ENCODE measurements around the gene ACSM3.

ACSM3 gene

DNA sequence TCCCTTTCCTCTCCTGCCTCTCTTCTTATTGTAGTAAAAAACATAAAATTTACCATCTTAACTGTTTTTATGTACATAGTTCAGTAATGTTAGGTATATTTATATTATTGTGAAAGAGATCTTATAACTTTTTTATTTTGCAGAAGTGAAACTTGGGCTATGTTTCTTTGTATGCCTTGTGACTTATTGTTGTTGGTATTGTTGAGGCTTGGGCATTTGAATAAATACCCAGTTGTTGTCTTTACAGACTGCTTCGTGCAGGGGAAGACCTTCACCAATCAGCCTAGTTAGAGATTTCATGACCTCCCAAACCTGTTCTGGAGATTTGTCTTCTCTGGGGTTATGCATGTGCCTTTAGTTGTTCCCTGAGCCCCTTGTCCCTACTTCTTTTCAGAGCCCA is 74.4 kb downstream of the ACSM3 start:
- no CpG with 5 or more reads among the region's 1 CpG for WGBS, 2 donors (ENCODE audit: extremely low coverage in 2 of 2, insufficient read length in 2 of 2, insufficient replicate concordance in 1 of 2)
- Histone ChIP-seq H3K27ac (replicated peaks; ENCODE audit: low read length) (no peak overlapping the region), H3K14ac (ENCODE audit: low read length) (no peak overlapping the region)

DNA sequence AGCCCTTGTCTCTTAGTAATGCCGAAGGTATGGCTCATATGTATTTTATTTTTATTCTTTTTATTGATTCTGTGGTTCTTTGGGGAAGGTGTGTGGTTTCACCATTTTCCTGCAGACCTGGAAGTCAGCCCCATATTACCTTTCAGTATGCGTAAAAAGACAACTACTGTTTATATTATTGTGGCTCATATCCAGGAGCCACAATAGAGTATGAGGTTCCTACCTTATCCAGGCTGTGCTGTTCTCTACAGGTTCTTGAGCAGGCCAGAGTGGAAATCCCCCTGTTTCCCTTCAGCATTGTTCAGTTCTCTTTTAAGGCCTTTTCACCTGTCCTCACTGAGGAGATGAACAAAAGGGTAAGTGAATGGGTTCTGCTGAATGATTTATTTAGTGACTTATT is 75.7 kb downstream of the ACSM3 start:
- H2BK5ac ChIP-seq (ENCODE audit: low read length), result no peak overlapping the region
- H4K8ac ChIP-seq (ENCODE audit: low read depth, low read length), result no peak overlapping the region
- H2AK5ac ChIP-seq (ENCODE audit: low read depth, low read length), result no peak overlapping the region
- no CpG with 5 or more reads among the region's 2 CpGs for WGBS, 2 donors (ENCODE audit: extremely low coverage in 2 of 2, insufficient read length in 2 of 2, insufficient replicate concordance in 1 of 2)
- H3K4me2 ChIP-seq (ENCODE audit: insufficient read depth, low read length, poor library complexity, severe bottlenecking), result no peak overlapping the region
- no peak overlapping the region for H3K27ac ChIP-seq (replicated peaks; ENCODE audit: low read length)
- H3K18ac ChIP-seq (ENCODE audit: low read length), result no peak overlapping the region
- no peaks in the 10 kb centered on the region for H3K79me1 ChIP-seq (ENCODE audit: low read depth, low read length)
- H3K4me1 ChIP-seq (ENCODE audit: control insufficient read depth in 2 of 2, insufficient read depth in 1 of 2, low read depth in 1 of 2, low read length in 2 of 2), result no peaks in the 10 kb centered on the region
- no peak overlapping the region for H3K23ac ChIP-seq (ENCODE audit: low read depth, low read length, poor library complexity)
- no peak overlapping the region for H2AFZ ChIP-seq (ENCODE audit: low read length)
- H2BK12ac ChIP-seq (ENCODE audit: low read length), result no peak overlapping the region
- peaks cover 2 to 99% of the 10 kb centered on the region in 2 donors for H3K36me3 ChIP-seq (replicated peaks in 1 of 2; ENCODE audit: control insufficient read depth in 2 of 2, insufficient read depth in 2 of 2, low read length in 2 of 2)
- no peak overlapping the region for H3K4ac ChIP-seq (ENCODE audit: low read length)
- no peak overlapping the region for H3K9ac ChIP-seq (ENCODE audit: low read depth, low read length, poor library complexity)
- no peak overlapping the region for H3K4me3 ChIP-seq (ENCODE audit: low read length in 2 of 2)
- H3K14ac ChIP-seq (ENCODE audit: low read length), result no peak overlapping the region
- no peak overlapping the region for H4K91ac ChIP-seq (ENCODE audit: low read depth, low read length, poor library complexity)
- DNase-seq (ENCODE audit: low spot score), result no peak
- H2BK120ac ChIP-seq (ENCODE audit: low read depth, low read length), result no peak overlapping the region
- H2BK15ac ChIP-seq (ENCODE audit: low read length), result no peak overlapping the region
- H3K27me3 ChIP-seq (ENCODE audit: control insufficient read depth in 3 of 3, insufficient read depth in 3 of 3, low read depth in 1 of 3, low read length in 3 of 3), result no peaks in the 10 kb centered on the region
- H3K9me3 ChIP-seq (replicated peaks in 1 of 2; ENCODE audit: control insufficient read depth in 2 of 2, insufficient read depth in 1 of 2, low read depth in 1 of 2, low read length in 2 of 2), result peaks cover 2 to 22% of the 10 kb centered on the region in 2 donors

More for the DNA sequence above, 74.4 kb downstream of the ACSM3 start:
- no peak overlapping the region for H2BK12ac ChIP-seq (ENCODE audit: low read length)
- no peak overlapping the region for H3K4ac ChIP-seq (ENCODE audit: low read length)
- H3K4me1 ChIP-seq (ENCODE audit: control insufficient read depth in 2 of 2, insufficient read depth in 1 of 2, low read depth in 1 of 2, low read length in 2 of 2), result no peaks in the 10 kb centered on the region
- no peaks in the 10 kb centered on the region for H3K79me1 ChIP-seq (ENCODE audit: low read depth, low read length)
- H3K4me2 ChIP-seq (ENCODE audit: insufficient read depth, low read length, poor library complexity, severe bottlenecking), result no peak overlapping the region
- DNase-seq (ENCODE audit: low spot score), result no peak
- H4K8ac ChIP-seq (ENCODE audit: low read depth, low read length), result no peak overlapping the region
- no peak overlapping the region for H2BK120ac ChIP-seq (ENCODE audit: low read depth, low read length)
- no peak overlapping the region for H2AFZ ChIP-seq (ENCODE audit: low read length)
- no peaks in the 10 kb centered on the region for H3K27me3 ChIP-seq (ENCODE audit: control insufficient read depth in 3 of 3, insufficient read depth in 3 of 3, low read depth in 1 of 3, low read length in 3 of 3)
- H3K18ac ChIP-seq (ENCODE audit: low read length), result no peak overlapping the region
- H2BK15ac ChIP-seq (ENCODE audit: low read length), result no peak overlapping the region
- no peak overlapping the region for H4K91ac ChIP-seq (ENCODE audit: low read depth, low read length, poor library complexity)
- no peak overlapping the region for H2BK5ac ChIP-seq (ENCODE audit: low read length)
- H3K9ac ChIP-seq (ENCODE audit: low read depth, low read length, poor library complexity), result no peak overlapping the region
- no peak overlapping the region for H3K4me3 ChIP-seq (ENCODE audit: low read length in 2 of 2)
- H3K23ac ChIP-seq (ENCODE audit: low read depth, low read length, poor library complexity), result no peak overlapping the region
- H3K9me3 ChIP-seq (replicated peaks in 1 of 2; ENCODE audit: control insufficient read depth in 2 of 2, insufficient read depth in 1 of 2, low read depth in 1 of 2, low read length in 2 of 2), result peaks cover 2 to 22% of the 10 kb centered on the region in 2 donors
- peaks cover 2 to 99% of the 10 kb centered on the region in 2 donors for H3K36me3 ChIP-seq (replicated peaks in 1 of 2; ENCODE audit: control insufficient read depth in 2 of 2, insufficient read depth in 2 of 2, low read length in 2 of 2)
- no peak overlapping the region for H2AK5ac ChIP-seq (ENCODE audit: low read depth, low read length)

DNA sequence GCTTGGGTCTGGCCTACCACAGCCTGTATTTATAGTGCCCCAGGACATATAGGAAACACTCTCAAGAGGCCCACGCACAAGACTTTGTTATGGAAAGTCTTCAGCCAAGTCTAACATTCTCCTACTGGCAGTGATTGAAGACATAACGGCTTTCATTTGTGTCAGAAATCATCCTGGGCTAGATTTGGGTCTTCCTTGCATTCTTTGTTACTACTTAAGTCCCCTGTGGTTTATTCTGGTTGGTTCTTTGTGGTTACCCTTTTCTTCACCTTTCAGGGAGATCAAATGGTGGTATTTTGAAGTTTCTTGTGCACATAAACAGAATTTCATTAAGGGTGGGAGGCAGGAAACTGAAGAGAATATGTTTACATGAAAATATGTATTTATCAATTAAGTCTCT is 80.2 kb downstream of the ACSM3 start:
- Histone ChIP-seq H3K27ac (replicated peaks; ENCODE audit: low read length) (no peak overlapping the region), H2BK5ac (ENCODE audit: low read length) (no peak overlapping the region), H3K23ac (ENCODE audit: low read depth, low read length, poor library complexity) (no peak overlapping the region), H3K27me3 (ENCODE audit: control insufficient read depth in 3 of 3, insufficient read depth in 3 of 3, low read depth in 1 of 3, low read length in 3 of 3) (no peaks in the 10 kb centered on the region), H2BK15ac (ENCODE audit: low read length) (no peak overlapping the region), H3K14ac (ENCODE audit: low read length) (no peak overlapping the region), H3K9me3 (replicated peaks in 1 of 2; ENCODE audit: control insufficient read depth in 2 of 2, insufficient read depth in 1 of 2, low read depth in 1 of 2, low read length in 2 of 2) (no peaks in the 10 kb centered on the region), H3K4me3 (ENCODE audit: low read length in 2 of 2) (no peak overlapping the region), H3K4ac (ENCODE audit: low read length) (no peak overlapping the region), H2BK12ac (ENCODE audit: low read length) (no peak overlapping the region), H2BK120ac (ENCODE audit: low read depth, low read length) (no peak overlapping the region), H4K8ac (ENCODE audit: low read depth, low read length) (no peak overlapping the region), H3K18ac (ENCODE audit: low read length) (no peak overlapping the region), H2AFZ (ENCODE audit: low read length) (no peak overlapping the region), H3K4me1 (ENCODE audit: control insufficient read depth in 2 of 2, insufficient read depth in 1 of 2, low read depth in 1 of 2, low read length in 2 of 2) (no peaks in the 10 kb centered on the region), H2AK5ac (ENCODE audit: low read depth, low read length) (no peak overlapping the region), H3K4me2 (ENCODE audit: insufficient read depth, low read length, poor library complexity, severe bottlenecking) (no peak overlapping the region), H3K36me3 (replicated peaks in 1 of 2; ENCODE audit: control insufficient read depth in 2 of 2, insufficient read depth in 2 of 2, low read length in 2 of 2) (peaks cover 2 to 94% of the 10 kb centered on the region in 2 donors), H4K91ac (ENCODE audit: low read depth, low read length, poor library complexity) (no peak overlapping the region), H3K9ac (ENCODE audit: low read depth, low read length, poor library complexity) (no peak overlapping the region), H3K79me1 (ENCODE audit: low read depth, low read length) (no peaks in the 10 kb centered on the region)
- no peak for DNase-seq (ENCODE audit: low spot score)
- WGBS, 2 donors (ENCODE audit: extremely low coverage in 2 of 2, insufficient read length in 2 of 2, insufficient replicate concordance in 1 of 2), result no CpG with 5 or more reads among the region's 2 CpGs

DNA sequence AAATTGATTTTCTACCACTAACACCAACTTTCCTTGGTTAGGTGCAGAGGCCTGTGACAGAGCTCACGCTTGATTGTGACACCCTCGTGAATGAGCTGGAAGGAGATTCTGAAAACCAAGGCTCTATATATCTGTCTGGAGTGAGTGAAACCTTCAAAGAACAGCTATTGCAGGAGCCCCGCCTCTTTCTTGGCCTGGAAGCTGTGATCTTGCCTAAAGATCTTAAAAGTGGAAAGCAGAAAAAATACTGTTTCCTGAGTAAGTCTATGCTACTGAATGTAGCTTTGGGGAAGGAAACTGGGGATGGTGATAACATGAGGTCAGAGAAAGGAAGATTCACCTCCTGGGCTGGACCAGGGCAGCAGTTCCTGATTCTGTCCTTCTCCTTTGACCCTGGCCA is 80.8 kb downstream of the ACSM3 start:
- no peaks in the 10 kb centered on the region for H3K4me1 ChIP-seq (ENCODE audit: control insufficient read depth in 2 of 2, insufficient read depth in 1 of 2, low read depth in 1 of 2, low read length in 2 of 2)
- H3K4me3 ChIP-seq (ENCODE audit: low read length in 2 of 2), result no peak overlapping the region
- no CpG with 5 or more reads among the region's 3 CpGs for WGBS, 2 donors (ENCODE audit: extremely low coverage in 2 of 2, insufficient read length in 2 of 2, insufficient replicate concordance in 1 of 2)
- H2BK120ac ChIP-seq (ENCODE audit: low read depth, low read length), result no peak overlapping the region
- no peaks in the 10 kb centered on the region for H3K9me3 ChIP-seq (replicated peaks in 1 of 2; ENCODE audit: control insufficient read depth in 2 of 2, insufficient read depth in 1 of 2, low read depth in 1 of 2, low read length in 2 of 2)
- no peak overlapping the region for H3K27ac ChIP-seq (replicated peaks; ENCODE audit: low read length)
- no peak overlapping the region for H3K4me2 ChIP-seq (ENCODE audit: insufficient read depth, low read length, poor library complexity, severe bottlenecking)
- no peak overlapping the region for H2BK5ac ChIP-seq (ENCODE audit: low read length)
- no peak overlapping the region for H3K23ac ChIP-seq (ENCODE audit: low read depth, low read length, poor library complexity)
- H4K91ac ChIP-seq (ENCODE audit: low read depth, low read length, poor library complexity), result no peak overlapping the region
- no peaks in the 10 kb centered on the region for H3K79me1 ChIP-seq (ENCODE audit: low read depth, low read length)
- H3K18ac ChIP-seq (ENCODE audit: low read length), result no peak overlapping the region
- H2AK5ac ChIP-seq (ENCODE audit: low read depth, low read length), result no peak overlapping the region
- no peak overlapping the region for H4K8ac ChIP-seq (ENCODE audit: low read depth, low read length)
- no peak overlapping the region for H3K9ac ChIP-seq (ENCODE audit: low read depth, low read length, poor library complexity)
- no peak overlapping the region for H3K14ac ChIP-seq (ENCODE audit: low read length)
- no peak overlapping the region for H2BK15ac ChIP-seq (ENCODE audit: low read length)
- no peaks in the 10 kb centered on the region for H3K27me3 ChIP-seq (ENCODE audit: control insufficient read depth in 3 of 3, insufficient read depth in 3 of 3, low read depth in 1 of 3, low read length in 3 of 3)
- no peak overlapping the region for H3K4ac ChIP-seq (ENCODE audit: low read length)
- peaks cover 2 to 95% of the 10 kb centered on the region in 2 donors for H3K36me3 ChIP-seq (replicated peaks in 1 of 2; ENCODE audit: control insufficient read depth in 2 of 2, insufficient read depth in 2 of 2, low read length in 2 of 2)
- no peak overlapping the region for H2BK12ac ChIP-seq (ENCODE audit: low read length)
- DNase-seq (ENCODE audit: low spot score), result no peak
- H2AFZ ChIP-seq (ENCODE audit: low read length), result no peak overlapping the region

All from neuronal stem cell (in vitro differentiated cells).